Stimulated activated CD8-positive, alpha-beta memory T cell treated with anti-CD3 and anti-CD28 coated beads, Interleukin-12 subunit alpha, Interleukin-12 subunit beta, amount 100 ng/mL, for 24 hours (primary cell): Measurements from ENCODE around the gene PON2.
"Not testable (repeated sequence)": the region's sequence is repeated elsewhere in the genome, so short reads cannot be mapped to it uniquely, and the experiment has no call there.

Source experiments
- DNase-seq: peaks from one replicate; pipeline ENCODE4 v3.0.0-alpha.2; 2020; ENCODE audit errors: extremely low read depth

PON2 gene

GRCh38 chr7:95434557-95435421 is at the start of gene PON2:
Gene PON2 (minus strand): TSS chr7:95435028. CDS start chr7:95434951, 77 bp downstream.
- DNase-seq = no peak

GRCh38 chr7:95482424-95482823 is 47.6 kb upstream of the PON2 start:
- DNase-seq = no peak

DNA sequence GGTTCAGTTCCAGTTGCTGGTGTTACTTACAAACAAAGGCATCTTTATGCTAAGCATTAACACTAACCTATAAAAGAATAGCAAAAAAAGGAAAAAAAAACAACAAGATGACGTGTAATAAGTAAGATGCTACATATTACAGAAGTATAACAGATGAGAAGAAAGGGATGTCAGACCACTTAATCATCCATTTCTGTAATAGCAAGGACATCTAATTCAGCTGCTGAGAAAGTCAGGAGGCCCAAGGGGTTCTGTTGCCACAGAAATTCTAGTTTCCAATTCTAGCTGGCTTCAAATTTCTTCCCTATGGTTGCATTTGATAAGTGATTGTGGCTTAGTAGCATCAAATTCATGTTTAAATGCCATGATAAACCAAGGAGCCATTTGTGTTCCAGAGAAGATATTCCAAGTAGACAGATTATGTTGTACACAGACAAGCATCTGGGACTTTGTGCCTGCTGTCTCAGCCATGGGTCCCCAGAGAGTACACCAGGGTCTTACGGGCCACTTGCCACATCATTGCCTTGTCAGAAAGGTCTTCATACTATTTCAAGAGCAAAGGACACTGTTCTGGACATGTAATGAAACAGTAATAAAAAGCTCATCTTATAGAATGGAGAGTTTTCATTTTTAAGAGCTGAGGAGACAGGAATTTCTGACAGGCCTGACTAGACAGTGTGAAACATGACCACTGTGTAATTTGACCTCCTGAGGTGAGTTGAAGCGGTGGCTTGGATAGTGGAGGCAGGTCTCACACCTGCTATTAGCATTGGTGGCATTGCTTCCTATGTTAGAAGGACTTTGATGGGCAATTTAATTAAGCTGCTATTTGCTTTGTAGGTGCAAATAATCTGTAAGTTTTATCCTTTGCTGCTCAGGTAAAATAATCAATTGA is 46.7 kb upstream of the PON2 start:
- no peak for DNase-seq

DNA sequence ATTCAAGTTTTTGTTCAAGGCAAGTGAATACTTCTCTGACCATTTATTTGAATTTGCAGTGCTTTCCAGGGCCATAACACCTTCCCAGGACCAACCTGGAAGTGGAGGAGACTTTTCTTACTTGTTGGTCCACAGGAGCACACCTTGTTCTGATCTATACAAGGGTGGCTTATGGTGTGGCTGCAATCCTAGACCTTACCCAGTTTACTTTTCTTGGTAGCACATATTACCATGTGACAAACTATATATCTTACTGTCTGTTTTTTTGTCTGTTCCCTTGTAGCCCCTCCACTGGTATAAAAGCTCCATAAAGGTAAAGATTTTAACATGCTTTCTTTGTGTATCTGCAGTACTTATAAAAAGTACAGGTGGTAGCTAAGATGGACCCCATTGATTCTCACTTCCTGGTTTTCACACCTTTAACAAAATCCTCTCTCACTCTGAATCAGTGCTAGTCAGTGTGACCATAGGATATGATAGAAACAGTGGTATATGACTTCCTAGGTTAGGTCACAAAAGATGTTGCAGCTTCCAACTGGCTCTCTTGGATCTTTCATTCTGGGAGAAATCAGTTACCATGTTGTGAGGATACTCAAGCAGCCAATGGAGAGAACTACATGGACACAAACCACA is 45.3 kb upstream of the PON2 start:
- no peak for DNase-seq

- DNase-seq = no peak
These were observed 43.6 kb upstream of the PON2 start for GRCh38 chr7:95478272-95479037.

- DNase-seq = no peak
These were observed 42.2 kb upstream of the PON2 start for GRCh38 chr7:95476904-95477594.

DNA sequence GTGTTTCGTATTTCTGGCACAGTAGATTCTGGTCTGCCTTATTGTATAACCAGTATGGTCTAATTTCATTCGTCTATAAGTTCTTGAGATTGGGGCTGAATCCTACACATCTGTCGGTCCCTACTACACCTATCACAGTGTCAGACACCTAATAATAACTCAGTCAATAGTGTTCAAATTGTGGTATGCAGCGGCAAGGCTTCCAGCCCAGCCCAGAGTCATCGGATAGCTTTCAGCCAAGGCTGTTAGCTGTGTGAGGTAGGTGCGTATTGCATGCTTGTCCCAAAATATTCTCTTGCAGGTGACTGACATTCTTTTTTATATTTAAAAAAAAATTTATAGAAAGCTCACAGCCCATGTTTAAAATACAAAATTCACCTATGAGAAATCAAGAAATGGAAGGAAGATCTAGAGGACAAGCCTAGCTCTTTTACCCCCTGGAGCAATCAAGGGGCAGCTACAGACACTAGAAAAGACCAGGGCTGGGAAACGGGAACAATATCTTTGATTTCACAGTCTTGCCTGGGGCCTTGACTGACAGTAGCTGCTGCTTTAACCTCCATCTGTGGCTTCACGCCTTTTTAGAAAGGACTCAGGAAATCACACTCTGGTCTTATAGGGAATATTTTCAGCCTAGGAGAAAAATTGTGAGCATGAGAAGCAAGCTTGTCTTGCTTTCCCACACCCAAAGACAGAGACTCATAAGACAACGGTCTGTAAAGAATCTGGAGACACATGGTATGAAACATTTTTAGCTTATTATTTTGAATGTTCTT is 41.4 kb upstream of the PON2 start:
- DNase-seq = no peak

GRCh38 chr7:95473276-95473985 is 38.6 kb upstream of the PON2 start:
- DNase-seq = no peak

- DNase-seq = no peak
These were observed 37.8 kb upstream of the PON2 start for GRCh38 chr7:95472581-95473161.

DNA sequence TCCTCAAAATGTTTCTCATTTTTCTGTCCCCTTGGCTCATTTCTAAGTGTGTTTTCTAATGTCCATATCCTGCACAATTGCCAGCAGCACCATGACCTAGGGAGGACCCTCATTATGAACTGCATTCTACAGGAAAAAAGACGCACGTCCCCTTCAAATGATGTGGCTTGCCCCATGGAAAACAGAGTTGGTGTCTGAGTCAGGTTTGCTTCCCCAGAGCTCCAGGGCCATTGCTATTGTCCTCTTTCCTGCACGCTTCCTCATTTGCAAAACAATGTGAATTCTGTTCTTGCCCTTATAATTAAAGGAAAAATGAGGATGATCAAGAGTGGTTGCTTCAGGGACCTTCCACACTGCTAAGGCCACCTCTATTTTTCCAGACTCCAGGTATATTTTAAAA is 36.2 kb upstream of the PON2 start:
- DNase-seq = no peak

DNA sequence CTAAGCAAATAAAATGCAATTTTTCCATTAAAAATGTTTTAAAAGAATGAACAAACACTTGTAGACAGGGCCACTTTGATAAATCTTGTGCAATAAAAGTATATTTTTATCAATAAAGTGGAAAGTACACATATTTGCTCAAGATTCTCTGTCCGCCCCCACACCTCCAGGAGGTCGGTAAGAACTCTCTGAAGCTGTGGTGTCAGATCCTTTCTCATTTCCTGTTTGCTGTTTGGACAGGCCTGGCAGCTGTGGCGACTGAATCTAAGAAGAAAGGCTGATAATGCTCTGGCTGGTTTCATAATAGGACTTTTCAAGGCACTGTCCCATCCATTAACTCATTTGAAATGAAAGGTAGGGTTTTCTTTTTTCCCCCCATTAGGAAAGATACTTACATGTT is 35.6 kb upstream of the PON2 start:
- no peak for DNase-seq

DNA sequence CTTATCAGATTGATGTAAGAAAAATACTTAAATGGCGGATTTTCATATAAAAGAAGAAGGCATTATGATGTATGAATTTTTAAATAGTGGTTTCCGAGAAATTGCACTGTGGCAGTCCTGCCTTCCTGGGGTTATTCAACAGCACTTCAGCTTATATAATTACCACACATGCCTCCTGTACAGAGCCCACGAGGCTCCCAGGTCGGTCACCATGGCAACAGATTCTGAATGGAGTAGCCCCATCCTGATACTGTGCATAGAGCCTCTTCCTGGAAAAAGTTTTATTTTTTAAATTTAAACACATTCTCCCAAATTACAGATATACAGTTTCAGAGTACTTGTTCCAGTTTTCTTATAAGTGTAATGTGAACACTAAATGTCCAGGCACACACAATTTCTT is 35.0 kb upstream of the PON2 start:
- DNase-seq = no peak

DNA sequence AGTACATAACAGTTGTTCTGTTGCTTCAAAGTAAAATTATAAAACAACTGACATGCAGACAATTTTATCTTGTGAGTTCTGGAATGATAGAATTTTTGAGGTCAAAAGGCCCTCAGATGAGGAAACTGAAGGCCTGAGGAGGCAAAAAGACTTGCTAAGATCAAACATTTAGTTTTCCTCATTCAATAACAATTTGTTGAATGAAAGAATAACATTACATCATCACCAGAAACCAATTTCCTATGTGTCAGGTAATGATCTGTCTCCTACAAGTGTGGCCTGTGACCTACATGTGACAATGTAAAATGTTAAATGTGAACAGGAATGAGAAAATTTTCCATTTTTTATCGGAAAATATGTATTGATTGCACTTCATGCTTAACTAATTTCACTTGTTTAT is 34.4 kb upstream of the PON2 start:
- DNase-seq = no peak

- no peak for DNase-seq
These were observed 33.2 kb upstream of the PON2 start for GRCh38 chr7:95467912-95468607.

- DNase-seq = not testable (repeated sequence)
These were observed 25.8 kb upstream of the PON2 start for GRCh38 chr7:95460653-95461052.

- no peak for DNase-seq
These were observed 23.1 kb upstream of the PON2 start for GRCh38 chr7:95457947-95458346.

DNA sequence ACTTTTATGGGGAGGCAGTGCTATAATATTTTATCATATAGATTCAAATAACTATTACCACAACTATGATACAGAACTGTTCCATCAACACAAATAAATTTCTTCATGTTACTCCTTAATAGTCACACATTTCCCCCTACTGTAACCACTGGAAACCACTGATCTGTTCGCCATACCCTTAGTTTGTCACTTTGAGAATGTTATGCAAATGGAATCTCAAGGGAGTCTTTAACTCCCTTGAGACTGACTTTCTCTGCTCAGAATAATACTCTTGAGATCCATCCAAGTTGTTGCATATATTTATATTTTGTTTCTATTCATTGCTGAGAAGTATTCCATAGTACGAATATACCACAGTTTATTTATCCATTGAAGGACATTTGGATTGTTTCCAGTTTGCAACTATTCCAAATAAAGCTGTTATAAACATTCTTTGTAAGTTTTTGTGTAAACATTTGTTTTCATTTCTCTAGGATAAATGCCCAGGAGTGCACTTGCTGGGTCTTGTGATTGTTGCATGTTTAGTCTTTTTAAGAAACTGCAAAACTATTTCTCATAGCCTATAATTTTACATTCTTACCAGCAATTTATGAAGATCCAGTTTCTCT is 19.7 kb upstream of the PON2 start:
- DNase-seq = no peak

GRCh38 chr7:95446618-95447017 is 11.8 kb upstream of the PON2 start:
- no peak for DNase-seq
